AG04450 (cell line): Measurements from ENCODE around the gene VPS52. TPM values are rescaled to one million over a fixed set of nuclear protein-coding genes. Genes with fewer than 3 reads are reported as not detected.

ENCODE experiments used
- CTCF ChIA-PET: fragments of 300-600, 350-600 bp; formaldehyde crosslinking; extraction: SDS; loops from one replicate; lab custom pipeline; 2022; ENCODE audit warnings: antibody characterized with exemption, inconsistent platforms; lab: Charles Lee
- POLR2A ChIA-PET: fragments of 350-600 bp; formaldehyde crosslinking; extraction: SDS; loops from one replicate; lab custom pipeline; 2021; ENCODE audit warnings: antibody characterized with exemption, inconsistent platforms; lab: Yijun Ruan, JAX
- DNase-seq: peaks from one replicate; pipeline ENCODE4 v3.0.0-alpha.2; 2011; ENCODE audit warnings: low read depth, low spot score
- H3K27ac ChIP-seq: one replicate; pipeline ENCODE4 v1.5.1; 2012; ENCODE audit warnings: low read depth, low read length, control low read depth
- H3K27me3 ChIP-seq: one replicate; pipeline ENCODE4 v1.6.0; 2012; ENCODE audit warnings: low read length; ENCODE audit not compliant: control insufficient read depth, insufficient read depth
- H3K4me3 ChIP-seq: 2 replicates; pipeline ENCODE4 v1.5.1; 2011; ENCODE audit warnings: mild to moderate bottlenecking, low read depth, low read length, control low read depth
- H3K9me3 ChIP-seq: 2 replicates; pipeline ENCODE4 v1.5.1; 2012; ENCODE audit warnings: low read length; ENCODE audit not compliant: control insufficient read depth, insufficient read depth
- CTCF ChIP-seq: IDR thresholded peaks from 2 replicates; pipeline ENCODE4 v1.5.1; 2011; ENCODE audit warnings: low read depth, low read length, control low read depth, inconsistent platforms
- polyA plus RNA-seq: library from polyadenylated mRNA; depleted of rRNA; stranded (reverse); fragments of >200 nt; gene quantifications from 2 replicates; pipeline ENCODE4 v1.2.3, GENCODE V29; 2011

The VPS52 gene
- polyA plus RNA-seq, 1 experiment: 58.0 TPM

- ChIA-PET POLR2A (no interaction called here), CTCF (interaction anchor here (0.9 kb wide), 1 partner anchor 121 kb away, joined by 3 read pairs; no protein-coding TSS in a partner anchor)
- no peak overlapping the region for H3K27ac ChIP-seq
- no peaks in the 10 kb centered on the region; the same call in 1 of the 2 replicates for H3K9me3 ChIP-seq
- no peak for DNase-seq
- no peak for TF ChIP-seq CTCF
- no peak overlapping the region for H3K4me3 ChIP-seq
- no peaks in the 10 kb centered on the region for H3K27me3 ChIP-seq
These were observed 32.5 kb upstream of the VPS52 start for GRCh38 chr6:33304216-33304615.

- no peak overlapping the region for H3K27ac ChIP-seq
- CTCF ChIA-PET: interaction anchor here (1.2 kb wide), 1 partner anchor 16 kb away, joined by 13 read pairs; the partner anchor contains the start of gene ZBTB22
- no peak for DNase-seq
- H3K27me3 ChIP-seq: no peaks in the 10 kb centered on the region
- H3K4me3 ChIP-seq: no peak overlapping the region
- no peak for TF ChIP-seq CTCF
- H3K9me3 ChIP-seq: no peaks in the 10 kb centered on the region; the same call in 1 of the 2 replicates
- POLR2A ChIA-PET: interaction anchor here (0.7 kb wide), 3 partner anchors 234 to 1141 kb away, joined by 3 to 11 read pairs (median 8); no protein-coding TSS in a partner anchor
These were observed 30.2 kb upstream of the VPS52 start for GRCh38 chr6:33301877-33302276.

- Histone ChIP-seq H3K4me3 (peak overlapping the region; percentile 91), H3K27me3 (no peaks in the 10 kb centered on the region), H3K9me3 (no peaks in the 10 kb centered on the region; the same call in 1 of the 2 replicates), H3K27ac (peak overlapping the region; percentile 98)
- CTCF ChIA-PET: interaction anchor here (0.8 to 1.7 kb wide), 8 partner anchors 9 to 104 kb away, joined by 3 to 14 read pairs (median 5); partner anchors contain the start of genes PFDN6, TAPBP, WDR46 and ZBTB22
- DNase-seq: peak; percentile 77
- peak; percentile 79 for TF ChIP-seq CTCF
- POLR2A ChIA-PET: interaction anchor here (0.6 to 2.6 kb wide), 12 partner anchors 9 to 328 kb away, joined by 3 to 14 read pairs (median 4); partner anchors contain the start of genes B3GALT4, PFDN6, RPS18 and TAPBP
These were observed 27.7 kb upstream of the VPS52 start for GRCh38 chr6:33299237-33299944.

- DNase-seq: no peak
- H3K4me3 ChIP-seq: peak within 1 kb of the TSS; percentile 91
- CTCF ChIA-PET: interaction anchor here (0.8 to 1.7 kb wide), 7 partner anchors 9 to 105 kb away, joined by 3 to 14 read pairs (median 5); partner anchors contain the start of genes PFDN6, TAPBP, WDR46 and ZBTB22
- peak within 1 kb of the TSS; percentile 98 for H3K27ac ChIP-seq
- H3K27me3 ChIP-seq: no peaks in the 10 kb centered on the region
- H3K9me3 ChIP-seq: no peaks in the 10 kb centered on the region; the same call in 1 of the 2 replicates
- no peak for TF ChIP-seq CTCF
- POLR2A ChIA-PET: interaction anchor here (0.8 to 2.6 kb wide), 9 partner anchors 8 to 50 kb away, joined by 3 to 14 read pairs (median 4); partner anchors contain the start of genes B3GALT4, PFDN6, TAPBP and WDR46
These were observed 27.1 kb upstream of the VPS52 start, which contains the start of gene RGL2 for GRCh38 chr6:33298773-33299236. TSS of gene RGL2 (minus strand) at chr6:33298942. CDS start at chr6:33298610, 332 bp downstream.
